ENCODE results near the gene GSG1L.

The GSG1L gene

GRCh38 chr16:28062847-28063521 lies 530 bp downstream of the GSG1L start:
- no peak for DNase-seq (ENCODE audit: low read depth)

GRCh38 chr16:28062261-28062846 lies 1.2 kb downstream of the GSG1L start:
- DNase-seq (ENCODE audit: low read depth) = no peak

- no peak for DNase-seq (ENCODE audit: low read depth)
Measured at GRCh38 chr16:28061352-28062101, 2.0 kb downstream of the GSG1L start.

GRCh38 chr16:28059841-28060575 lies 3.5 kb downstream of the GSG1L start:
- no peak for DNase-seq (ENCODE audit: low read depth)

GRCh38 chr16:28058839-28059589 lies 4.5 kb downstream of the GSG1L start:
- no peak for DNase-seq (ENCODE audit: low read depth)

- DNase-seq (ENCODE audit: low read depth) = no peak
Measured at GRCh38 chr16:28057949-28058348, 5.6 kb downstream of the GSG1L start.

- DNase-seq (ENCODE audit: low read depth) = no peak
Measured at GRCh38 chr16:28053461-28053860, 10.1 kb downstream of the GSG1L start.

GRCh38 chr16:28052274-28053128 lies 11.0 kb downstream of the GSG1L start:
- no peak for DNase-seq (ENCODE audit: low read depth)

- DNase-seq (ENCODE audit: low read depth) = no peak
Measured at GRCh38 chr16:28051486-28051885, 12.0 kb downstream of the GSG1L start.

GRCh38 chr16:28042811-28043210 lies 20.7 kb downstream of the GSG1L start:
- no peak for DNase-seq (ENCODE audit: low read depth)

GRCh38 chr16:28041615-28042014 lies 21.9 kb downstream of the GSG1L start:
- no peak for DNase-seq (ENCODE audit: low read depth)

GRCh38 chr16:28040039-28040438 lies 23.5 kb downstream of the GSG1L start:
- DNase-seq (ENCODE audit: low read depth) = no peak

GRCh38 chr16:28039493-28039892 lies 24.0 kb downstream of the GSG1L start:
- DNase-seq (ENCODE audit: low read depth) = no peak

GRCh38 chr16:28038409-28038808 lies 25.1 kb downstream of the GSG1L start:
- DNase-seq (ENCODE audit: low read depth) = no peak

GRCh38 chr16:28035866-28036393 lies 27.6 kb downstream of the GSG1L start:
- no peak for DNase-seq (ENCODE audit: low read depth)

GRCh38 chr16:28033870-28034269 lies 29.6 kb downstream of the GSG1L start:
- DNase-seq (ENCODE audit: low read depth) = no peak

- DNase-seq (ENCODE audit: low read depth) = no peak
Measured at GRCh38 chr16:28029387-28030002, 34.0 kb downstream of the GSG1L start.

- no peak for DNase-seq (ENCODE audit: low read depth)
Measured at GRCh38 chr16:28027055-28027454, 36.5 kb downstream of the GSG1L start.

- no peak for DNase-seq (ENCODE audit: low read depth)
Measured at GRCh38 chr16:28025631-28026030, 37.9 kb downstream of the GSG1L start.

- DNase-seq (ENCODE audit: low read depth) = no peak
Measured at GRCh38 chr16:28019218-28019617, 44.3 kb downstream of the GSG1L start.
